ENCODE measurements around the gene GALNT2. TPM values are rescaled to one million over a fixed set of nuclear protein-coding genes. Genes with fewer than 3 reads are reported as not detected.

The GALNT2 gene
- total RNA-seq, 4 donors from 2014 or later, result 41.7 to 56.4 (median 50.7) TPM

DNA sequence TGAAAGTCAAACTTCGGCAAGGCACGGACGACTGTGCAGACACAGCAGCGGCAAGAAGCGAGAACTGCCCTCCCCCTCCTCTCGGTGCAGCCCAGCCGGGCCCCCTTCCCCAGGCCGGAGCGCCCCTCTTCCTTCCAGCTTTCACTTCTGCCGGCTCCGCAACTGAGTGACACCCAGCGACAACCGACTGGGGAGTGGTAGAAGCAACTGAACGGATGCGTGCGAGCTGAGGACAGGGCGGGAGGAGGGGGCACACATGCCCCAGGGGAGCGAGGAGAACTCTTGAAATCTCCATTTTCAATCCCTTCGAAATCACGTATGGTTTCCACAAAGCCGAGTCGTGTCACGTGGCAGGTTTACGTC lies 212.5 kb downstream of the GALNT2 start:
- TF ChIP-seq, protein P1, sequence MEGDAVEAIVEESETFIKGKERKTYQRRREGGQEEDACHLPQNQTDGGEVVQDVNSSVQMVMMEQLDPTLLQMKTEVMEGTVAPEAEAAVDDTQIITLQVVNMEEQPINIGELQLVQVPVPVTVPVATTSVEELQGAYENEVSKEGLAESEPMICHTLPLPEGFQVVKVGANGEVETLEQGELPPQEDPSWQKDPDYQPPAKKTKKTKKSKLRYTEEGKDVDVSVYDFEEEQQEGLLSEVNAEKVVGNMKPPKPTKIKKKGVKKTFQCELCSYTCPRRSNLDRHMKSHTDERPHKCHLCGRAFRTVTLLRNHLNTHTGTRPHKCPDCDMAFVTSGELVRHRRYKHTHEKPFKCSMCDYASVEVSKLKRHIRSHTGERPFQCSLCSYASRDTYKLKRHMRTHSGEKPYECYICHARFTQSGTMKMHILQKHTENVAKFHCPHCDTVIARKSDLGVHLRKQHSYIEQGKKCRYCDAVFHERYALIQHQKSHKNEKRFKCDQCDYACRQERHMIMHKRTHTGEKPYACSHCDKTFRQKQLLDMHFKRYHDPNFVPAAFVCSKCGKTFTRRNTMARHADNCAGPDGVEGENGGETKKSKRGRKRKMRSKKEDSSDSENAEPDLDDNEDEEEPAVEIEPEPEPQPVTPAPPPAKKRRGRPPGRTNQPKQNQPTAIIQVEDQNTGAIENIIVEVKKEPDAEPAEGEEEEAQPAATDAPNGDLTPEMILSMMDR (IDR thresholded peaks at IDR 0.05; ENCODE audit: low read depth), result no peak

DNA sequence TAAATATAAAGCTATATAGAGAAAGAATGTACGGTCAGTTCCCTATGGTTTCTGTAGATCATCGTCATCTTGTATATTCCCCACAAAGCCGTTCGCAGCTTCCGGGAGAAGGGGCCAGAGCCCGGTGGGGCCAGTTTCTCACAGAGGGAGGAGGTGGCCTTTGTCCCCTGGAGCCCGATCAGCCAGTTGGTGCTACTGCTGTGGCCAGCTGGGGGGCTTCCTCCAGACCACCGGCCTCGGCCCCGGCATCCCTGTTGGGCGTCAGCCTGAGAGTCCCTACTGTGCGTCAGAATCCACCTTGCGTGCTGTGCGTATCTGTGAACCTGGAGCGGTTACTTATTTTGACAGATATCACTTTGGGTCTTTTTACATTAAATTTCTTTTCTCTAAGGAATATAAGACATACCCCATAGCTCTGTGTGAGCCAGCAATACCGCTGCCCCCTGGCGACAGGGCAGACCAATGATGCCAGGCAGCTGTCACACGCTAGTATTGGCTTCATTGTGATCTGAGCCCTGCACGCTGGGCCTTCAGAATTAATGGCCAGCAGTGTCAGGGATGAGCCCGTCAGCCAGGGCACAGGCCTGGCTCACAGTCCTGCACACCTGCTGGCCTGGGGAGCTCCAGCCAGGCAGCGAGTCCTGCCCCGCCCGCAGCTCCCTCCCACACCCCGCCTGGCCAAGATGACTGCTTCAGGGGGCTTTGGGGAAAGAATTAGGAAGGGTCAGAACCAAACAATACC lies 213.2 kb downstream of the GALNT2 start:
- TF ChIP-seq, protein P1 (IDR thresholded peaks at IDR 0.05; ENCODE audit: low read depth), result no peak

DNA sequence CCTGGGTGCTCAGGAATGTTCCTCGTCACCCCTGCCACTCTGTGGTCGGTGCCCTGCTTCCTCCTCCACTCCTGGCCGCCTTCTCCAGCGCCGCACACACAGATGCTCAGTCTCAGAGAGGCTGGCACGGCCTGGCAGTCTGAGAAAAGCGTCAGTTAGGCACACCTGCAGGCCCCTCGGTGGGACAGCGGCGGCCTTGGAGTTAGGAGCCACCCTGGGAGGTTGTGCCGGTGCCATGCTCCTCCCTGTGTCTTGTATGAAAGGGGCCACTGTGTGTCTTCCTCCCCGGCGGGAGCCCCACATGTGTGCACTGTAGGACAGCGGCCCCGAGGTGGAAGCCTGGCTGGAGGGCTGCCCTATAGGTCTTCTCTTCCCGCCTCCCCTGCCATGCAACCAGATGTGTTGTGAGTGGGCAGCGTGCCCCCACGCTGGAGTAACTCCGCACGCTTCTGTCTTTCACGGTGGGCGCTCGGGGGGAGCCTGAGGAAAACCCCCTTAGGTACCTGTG lies 213.9 kb downstream of the GALNT2 start:
- TF ChIP-seq, protein P1 (IDR thresholded peaks at IDR 0.05; ENCODE audit: low read depth), result no peak

DNA sequence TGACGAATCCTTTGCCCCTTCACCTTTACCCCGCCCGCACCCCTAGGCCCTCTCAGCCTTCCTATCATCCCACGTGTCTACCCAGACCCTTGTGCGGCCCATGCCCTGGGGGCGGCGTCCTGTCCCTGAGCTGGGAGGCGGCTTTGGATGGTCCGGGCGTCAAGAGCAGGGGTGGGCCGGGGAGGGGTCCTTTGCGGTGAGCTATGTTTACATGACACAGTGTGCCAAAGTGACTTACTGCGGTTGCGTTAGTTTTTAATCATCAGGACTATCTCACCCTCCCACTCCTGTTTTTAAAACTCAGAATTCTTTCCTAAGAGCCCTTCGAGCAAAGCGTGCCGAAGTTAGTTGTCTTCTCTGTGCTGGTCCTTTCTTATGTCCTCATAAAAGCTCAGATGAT lies 214.5 kb downstream of the GALNT2 start:
- TF ChIP-seq, protein P1 (IDR thresholded peaks at IDR 0.05; ENCODE audit: low read depth), result no peak

DNA sequence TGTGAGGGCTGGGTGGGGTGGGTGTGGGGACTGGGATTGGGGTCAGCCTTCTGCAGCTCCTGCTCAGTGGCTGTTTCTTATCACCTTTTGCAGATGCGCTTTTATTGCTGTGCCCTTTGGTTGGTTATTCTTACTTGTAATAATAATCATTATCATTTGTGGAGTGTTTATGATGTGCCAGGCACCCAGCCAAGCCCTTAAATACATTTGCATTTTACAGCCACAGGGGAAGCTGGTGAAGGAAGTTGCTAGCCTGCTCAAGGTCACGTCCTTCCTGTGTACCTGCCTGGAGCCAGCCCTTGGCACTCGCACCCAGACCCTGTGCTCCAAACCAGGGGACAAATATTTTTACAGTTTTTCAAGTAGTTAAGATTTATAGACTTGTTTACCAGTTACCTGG lies 215.1 kb downstream of the GALNT2 start:
- TF ChIP-seq, protein P1 (IDR thresholded peaks at IDR 0.05; ENCODE audit: low read depth), result no peak

DNA sequence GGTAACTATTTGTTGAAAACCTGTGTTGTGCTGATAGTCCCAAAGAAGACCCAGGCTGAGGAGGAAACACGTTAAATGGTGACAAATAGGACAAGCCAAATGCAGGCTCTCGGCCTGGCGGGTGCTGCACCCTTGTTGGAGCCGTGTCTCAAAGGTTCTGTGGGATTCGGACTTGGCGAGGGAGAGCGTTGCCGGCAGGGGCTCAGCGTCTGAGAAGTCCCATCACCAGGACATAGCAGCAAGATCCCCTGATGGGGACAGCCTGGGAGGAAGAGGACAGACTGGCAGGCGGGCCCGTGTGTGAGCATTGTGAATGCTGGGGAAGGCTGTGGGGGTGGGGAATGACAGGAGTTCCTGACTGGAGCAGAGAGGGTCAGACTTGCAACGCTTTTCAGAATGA lies 216.6 kb downstream of the GALNT2 start:
- TF ChIP-seq, protein P1 (IDR thresholded peaks at IDR 0.05; ENCODE audit: low read depth), result no peak

DNA sequence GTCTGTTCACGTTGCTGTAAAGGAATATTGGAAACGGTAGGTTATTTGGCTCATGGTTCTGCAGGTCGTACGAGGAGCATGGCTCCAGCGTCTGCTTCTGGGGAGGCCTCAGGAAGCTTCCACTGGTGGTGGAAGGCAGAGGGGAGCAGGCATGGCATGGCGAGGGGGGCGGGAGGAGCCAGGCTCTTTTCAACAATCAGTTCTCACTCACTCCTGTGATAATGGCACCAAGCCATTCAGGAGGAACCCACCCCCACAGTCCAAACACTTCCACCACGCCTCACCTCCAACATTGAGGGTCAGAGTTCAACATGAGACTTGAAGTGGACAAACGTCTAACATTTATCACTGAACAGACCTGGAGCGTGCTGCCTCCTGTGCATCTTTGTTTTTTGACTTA lies 217.9 kb downstream of the GALNT2 start:
- TF ChIP-seq, protein P1 (IDR thresholded peaks at IDR 0.05; ENCODE audit: low read depth), result no peak

All from subcutaneous adipose tissue (tissue), 4 donors.